Upper lobe of left lung (tissue), 4 donors: ENCODE measurements around the gene FBXL7.

ENCODE experiments used
- EP300 ChIP-seq, 4 donors: sonication (generic); formaldehyde crosslinking; IDR thresholded peaks; one replicate each; pipeline ENCODE4 v1.5.1; 2017; ENCODE audit warnings: antibody characterized with exemption in 4 of 4, control low read depth in 2 of 4
- POLR2AphosphoS5 ChIP-seq, 2 donors: sonication (generic); formaldehyde crosslinking; IDR thresholded peaks; one replicate each; pipeline ENCODE4 v1.5.1; 2017; ENCODE audit warnings: antibody characterized with exemption in 2 of 2
- TF ChIP-seq, protein P1 (sequence below), 6 experiments: fragments of 450-650 bp in 4 of 6; fragments of 200-600 bp in 2 of 6; sonication (generic) in 2 of 6; IDR thresholded peaks; one replicate each; pipeline ENCODE4 v1.5.1; 2016 to 2019; ENCODE audit warnings: antibody characterized with exemption in 6 of 6

DNA sequence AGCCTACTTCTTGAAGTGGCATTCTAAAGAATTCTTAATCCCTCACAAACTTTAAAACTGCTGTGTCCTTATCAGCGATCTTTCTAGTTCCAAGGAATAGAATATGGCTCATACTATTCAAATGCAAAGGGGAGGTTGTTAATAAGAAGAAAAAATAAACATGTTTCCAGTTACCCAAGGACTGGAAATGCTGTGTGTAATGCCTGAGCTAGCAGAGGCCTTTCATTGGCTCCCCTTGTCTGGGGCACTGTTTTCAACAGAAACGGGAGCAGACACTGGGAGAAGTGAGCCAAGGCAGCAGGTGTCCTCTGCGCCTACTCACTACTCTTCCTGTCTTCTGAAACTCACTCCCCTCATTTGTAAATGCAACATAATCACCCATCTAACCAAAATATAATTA lies 426.6 kb downstream of the FBXL7 start:
- TF ChIP-seq POLR2AphosphoS5 (IDR thresholded peaks at IDR 0.05) (no peak), EP300 (IDR thresholded peaks at IDR 0.05) (no peak)
- TF ChIP-seq, protein P1, sequence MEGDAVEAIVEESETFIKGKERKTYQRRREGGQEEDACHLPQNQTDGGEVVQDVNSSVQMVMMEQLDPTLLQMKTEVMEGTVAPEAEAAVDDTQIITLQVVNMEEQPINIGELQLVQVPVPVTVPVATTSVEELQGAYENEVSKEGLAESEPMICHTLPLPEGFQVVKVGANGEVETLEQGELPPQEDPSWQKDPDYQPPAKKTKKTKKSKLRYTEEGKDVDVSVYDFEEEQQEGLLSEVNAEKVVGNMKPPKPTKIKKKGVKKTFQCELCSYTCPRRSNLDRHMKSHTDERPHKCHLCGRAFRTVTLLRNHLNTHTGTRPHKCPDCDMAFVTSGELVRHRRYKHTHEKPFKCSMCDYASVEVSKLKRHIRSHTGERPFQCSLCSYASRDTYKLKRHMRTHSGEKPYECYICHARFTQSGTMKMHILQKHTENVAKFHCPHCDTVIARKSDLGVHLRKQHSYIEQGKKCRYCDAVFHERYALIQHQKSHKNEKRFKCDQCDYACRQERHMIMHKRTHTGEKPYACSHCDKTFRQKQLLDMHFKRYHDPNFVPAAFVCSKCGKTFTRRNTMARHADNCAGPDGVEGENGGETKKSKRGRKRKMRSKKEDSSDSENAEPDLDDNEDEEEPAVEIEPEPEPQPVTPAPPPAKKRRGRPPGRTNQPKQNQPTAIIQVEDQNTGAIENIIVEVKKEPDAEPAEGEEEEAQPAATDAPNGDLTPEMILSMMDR (IDR thresholded peaks at IDR 0.05) = no peak
